HL-60 (cell line): ENCODE measurements around the gene COA5.

Experiments
- GABPA ChIP-seq: IDR thresholded peaks from 2 replicates; pipeline ENCODE4 v1.6.1; 2012; ENCODE audit warnings: low read depth
- TF ChIP-seq, protein P1 (sequence below): IDR thresholded peaks from one replicate; pipeline ENCODE4 v1.5.1; 2011; ENCODE audit warnings: low read length, control low read depth, inconsistent platforms; ENCODE audit not compliant: insufficient read depth
- TF ChIP-seq, protein P2 (sequence below): IDR thresholded peaks from 2 replicates; pipeline ENCODE4 v1.6.1; 2012; ENCODE audit warnings: low read depth; ENCODE audit not compliant: insufficient replicate concordance

DNA sequence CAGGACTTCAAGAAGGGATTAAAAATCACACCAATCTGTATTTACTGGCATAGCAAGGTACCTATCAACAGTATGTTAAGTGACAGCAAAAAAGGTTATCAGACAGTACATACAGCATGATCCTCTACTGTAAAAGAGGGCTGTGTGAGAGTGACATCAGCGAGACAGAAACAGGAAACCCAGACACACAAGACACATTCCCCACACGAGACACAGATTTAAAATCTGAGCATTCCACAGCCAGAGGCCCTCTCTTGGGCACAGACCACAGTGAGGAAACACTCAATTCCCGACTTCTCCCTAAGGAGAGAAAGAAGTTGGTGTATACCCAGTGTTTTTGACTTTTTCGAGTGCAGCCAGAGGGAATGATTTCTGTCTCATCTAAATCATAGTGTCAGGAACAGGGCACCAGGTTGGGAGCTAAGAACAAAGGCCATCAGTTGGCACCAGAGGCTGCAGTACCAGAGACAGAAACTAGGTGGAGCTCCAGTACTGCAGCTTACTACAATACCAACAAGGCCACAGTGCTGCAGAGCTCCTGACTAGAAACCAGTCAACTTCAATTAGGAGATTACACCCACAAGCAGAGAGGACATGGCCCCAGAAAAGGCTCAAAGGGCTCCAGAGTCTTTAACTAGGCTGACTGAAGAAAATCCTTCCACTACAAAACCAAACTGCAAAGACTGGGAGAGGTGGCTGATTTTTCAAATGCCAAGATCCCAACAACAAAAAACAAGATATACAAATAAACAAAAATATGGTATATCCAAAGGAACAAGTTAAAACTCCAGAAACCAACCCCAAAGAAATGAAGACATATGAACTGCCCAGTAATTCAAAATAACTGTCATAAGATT lies 41.1 kb upstream of the COA5 start:
- TF ChIP-seq, protein P1, sequence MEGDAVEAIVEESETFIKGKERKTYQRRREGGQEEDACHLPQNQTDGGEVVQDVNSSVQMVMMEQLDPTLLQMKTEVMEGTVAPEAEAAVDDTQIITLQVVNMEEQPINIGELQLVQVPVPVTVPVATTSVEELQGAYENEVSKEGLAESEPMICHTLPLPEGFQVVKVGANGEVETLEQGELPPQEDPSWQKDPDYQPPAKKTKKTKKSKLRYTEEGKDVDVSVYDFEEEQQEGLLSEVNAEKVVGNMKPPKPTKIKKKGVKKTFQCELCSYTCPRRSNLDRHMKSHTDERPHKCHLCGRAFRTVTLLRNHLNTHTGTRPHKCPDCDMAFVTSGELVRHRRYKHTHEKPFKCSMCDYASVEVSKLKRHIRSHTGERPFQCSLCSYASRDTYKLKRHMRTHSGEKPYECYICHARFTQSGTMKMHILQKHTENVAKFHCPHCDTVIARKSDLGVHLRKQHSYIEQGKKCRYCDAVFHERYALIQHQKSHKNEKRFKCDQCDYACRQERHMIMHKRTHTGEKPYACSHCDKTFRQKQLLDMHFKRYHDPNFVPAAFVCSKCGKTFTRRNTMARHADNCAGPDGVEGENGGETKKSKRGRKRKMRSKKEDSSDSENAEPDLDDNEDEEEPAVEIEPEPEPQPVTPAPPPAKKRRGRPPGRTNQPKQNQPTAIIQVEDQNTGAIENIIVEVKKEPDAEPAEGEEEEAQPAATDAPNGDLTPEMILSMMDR = peak; percentile 100
- TF ChIP-seq, protein P2, sequence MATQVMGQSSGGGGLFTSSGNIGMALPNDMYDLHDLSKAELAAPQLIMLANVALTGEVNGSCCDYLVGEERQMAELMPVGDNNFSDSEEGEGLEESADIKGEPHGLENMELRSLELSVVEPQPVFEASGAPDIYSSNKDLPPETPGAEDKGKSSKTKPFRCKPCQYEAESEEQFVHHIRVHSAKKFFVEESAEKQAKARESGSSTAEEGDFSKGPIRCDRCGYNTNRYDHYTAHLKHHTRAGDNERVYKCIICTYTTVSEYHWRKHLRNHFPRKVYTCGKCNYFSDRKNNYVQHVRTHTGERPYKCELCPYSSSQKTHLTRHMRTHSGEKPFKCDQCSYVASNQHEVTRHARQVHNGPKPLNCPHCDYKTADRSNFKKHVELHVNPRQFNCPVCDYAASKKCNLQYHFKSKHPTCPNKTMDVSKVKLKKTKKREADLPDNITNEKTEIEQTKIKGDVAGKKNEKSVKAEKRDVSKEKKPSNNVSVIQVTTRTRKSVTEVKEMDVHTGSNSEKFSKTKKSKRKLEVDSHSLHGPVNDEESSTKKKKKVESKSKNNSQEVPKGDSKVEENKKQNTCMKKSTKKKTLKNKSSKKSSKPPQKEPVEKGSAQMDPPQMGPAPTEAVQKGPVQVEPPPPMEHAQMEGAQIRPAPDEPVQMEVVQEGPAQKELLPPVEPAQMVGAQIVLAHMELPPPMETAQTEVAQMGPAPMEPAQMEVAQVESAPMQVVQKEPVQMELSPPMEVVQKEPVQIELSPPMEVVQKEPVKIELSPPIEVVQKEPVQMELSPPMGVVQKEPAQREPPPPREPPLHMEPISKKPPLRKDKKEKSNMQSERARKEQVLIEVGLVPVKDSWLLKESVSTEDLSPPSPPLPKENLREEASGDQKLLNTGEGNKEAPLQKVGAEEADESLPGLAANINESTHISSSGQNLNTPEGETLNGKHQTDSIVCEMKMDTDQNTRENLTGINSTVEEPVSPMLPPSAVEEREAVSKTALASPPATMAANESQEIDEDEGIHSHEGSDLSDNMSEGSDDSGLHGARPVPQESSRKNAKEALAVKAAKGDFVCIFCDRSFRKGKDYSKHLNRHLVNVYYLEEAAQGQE = no peak
- TF ChIP-seq GABPA = no peak
